ENCODE data around the gene GPR17. TPM values are rescaled to one million over a fixed set of nuclear protein-coding genes. Genes with fewer than 3 reads are reported as not detected.

The GPR17 gene
- total RNA-seq, 1 donor from 2014 or later = 6.4 TPM

GRCh38 chr2:127649100-127649611 is 3.2 kb downstream of the GPR17 start:
- H3K36me3 Mint-ChIP-seq (ENCODE audit: low read depth) = no peaks in the 10 kb centered on the region

GRCh38 chr2:127649684-127650040 is 3.7 kb downstream of the GPR17 start:
- Mint-ChIP-seq H3K9me3 (no peaks in the 10 kb centered on the region), H3K27ac (ENCODE audit: unreplicated experiment) (peak overlapping the region; percentile 93), H3K27me3 (ENCODE audit: low read depth) (no peaks in the 10 kb centered on the region), H3K36me3 (ENCODE audit: low read depth) (no peaks in the 10 kb centered on the region), H3K4me1 (peaks cover 54% of the 10 kb centered on the region), H3K4me3 (peak overlapping the region; percentile 60)
- DNase-seq (ENCODE audit: low read depth, low spot score) = peak; percentile 99
- TF ChIP-seq CTCF (conservative IDR thresholded peaks at IDR 0.05) = peak; percentile 87

More at GRCh38 chr2:127649100-127649611, 3.2 kb downstream of the GPR17 start:
- Mint-ChIP-seq H3K4me3 (no peak overlapping the region), H3K4me1 (peaks cover 58% of the 10 kb centered on the region), H3K9me3 (no peaks in the 10 kb centered on the region), H3K27ac (ENCODE audit: unreplicated experiment) (no peak overlapping the region), H3K27me3 (ENCODE audit: low read depth) (no peaks in the 10 kb centered on the region)
- DNase-seq (ENCODE audit: low read depth, low spot score) = no peak
- TF ChIP-seq CTCF (conservative IDR thresholded peaks at IDR 0.05) = no peak

GRCh38 chr2:127650041-127650784 is 4.3 kb downstream of the GPR17 start:
- no peak for DNase-seq (ENCODE audit: low read depth, low spot score)
- no peaks in the 10 kb centered on the region for H3K9me3 Mint-ChIP-seq
- H3K27me3 Mint-ChIP-seq (ENCODE audit: low read depth) = no peaks in the 10 kb centered on the region
- H3K27ac Mint-ChIP-seq (ENCODE audit: unreplicated experiment) = no peak overlapping the region
- no peaks in the 10 kb centered on the region for H3K36me3 Mint-ChIP-seq (ENCODE audit: low read depth)
- peak; percentile 43 for TF ChIP-seq CTCF (conservative IDR thresholded peaks at IDR 0.05)
- H3K4me3 Mint-ChIP-seq = no peak overlapping the region
- peaks cover 52% of the 10 kb centered on the region for H3K4me1 Mint-ChIP-seq

- Mint-ChIP-seq H3K36me3 (ENCODE audit: low read depth) (no peaks in the 10 kb centered on the region), H3K4me1 (peaks cover 52% of the 10 kb centered on the region), H3K9me3 (no peaks in the 10 kb centered on the region)
These were observed 4.9 kb downstream of the GPR17 start for GRCh38 chr2:127650785-127651380.

GRCh38 chr2:127651381-127651809 is 5.4 kb downstream of the GPR17 start:
- no peaks in the 10 kb centered on the region for H3K36me3 Mint-ChIP-seq (ENCODE audit: low read depth)
- H3K27ac Mint-ChIP-seq (ENCODE audit: unreplicated experiment) = peak overlapping the region; percentile 97
- H3K4me1 Mint-ChIP-seq = peaks cover 47% of the 10 kb centered on the region
- no peak for DNase-seq (ENCODE audit: low read depth, low spot score)
- TF ChIP-seq CTCF (conservative IDR thresholded peaks at IDR 0.05) = no peak
- H3K27me3 Mint-ChIP-seq (ENCODE audit: low read depth) = no peaks in the 10 kb centered on the region
- no peaks in the 10 kb centered on the region for H3K9me3 Mint-ChIP-seq
- peak overlapping the region; percentile 71 for H3K4me3 Mint-ChIP-seq

More at GRCh38 chr2:127650785-127651380, 4.9 kb downstream of the GPR17 start:
- H3K27ac Mint-ChIP-seq (ENCODE audit: unreplicated experiment) = no peak overlapping the region
- no peaks in the 10 kb centered on the region for H3K27me3 Mint-ChIP-seq (ENCODE audit: low read depth)
- no peak overlapping the region for H3K4me3 Mint-ChIP-seq
- no peak for TF ChIP-seq CTCF (conservative IDR thresholded peaks at IDR 0.05)
- DNase-seq (ENCODE audit: low read depth, low spot score) = no peak
